GM18520 (cell line): Measurements from ENCODE around the gene PCDHB9.
"Not testable (repeated sequence)": the region's sequence is repeated elsewhere in the genome, so short reads cannot be mapped to it uniquely, and the experiment has no call there.

Experiments
- ATAC-seq: cut with Tn5 transposase; IDR thresholded peaks from one replicate; pipeline ENCODE4 v1.9.1; 2021; ENCODE audit not compliant: unreplicated experiment

PCDHB9 gene

GRCh38 chr5:141234109-141234667 lies 47.2 kb downstream of the PCDHB9 start:
- ATAC-seq = no peak

- not testable (repeated sequence) for ATAC-seq
Measured at GRCh38 chr5:141235922-141236321, 49.0 kb downstream of the PCDHB9 start.

GRCh38 chr5:141236516-141237313 lies 49.8 kb downstream of the PCDHB9 start:
- no peak for ATAC-seq
